Measurements from ENCODE around the gene KIAA1549.
"Not testable (repeated sequence)": the region's sequence is repeated elsewhere in the genome, so short reads cannot be mapped to it uniquely, and the experiment has no call there.

The KIAA1549 gene

DNA sequence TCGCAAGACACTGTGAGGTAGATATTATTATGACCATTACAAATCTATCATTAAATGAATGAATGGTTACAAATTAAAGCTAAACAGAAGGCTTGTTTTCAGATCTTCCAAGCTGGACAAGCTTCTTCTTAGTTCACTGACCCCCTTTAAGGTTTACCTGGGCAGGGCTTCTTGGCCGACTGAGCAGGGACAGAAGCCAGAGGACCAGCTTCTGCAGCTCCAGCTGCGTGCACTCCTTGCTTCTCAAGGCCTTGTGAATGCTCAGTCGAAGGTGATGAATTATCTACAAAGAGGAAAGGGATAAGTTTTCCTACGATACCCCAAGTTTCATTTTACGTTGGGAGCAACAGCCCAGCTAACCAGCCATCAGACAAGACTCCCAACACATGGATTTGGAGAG lies 45.4 kb upstream of the KIAA1549 start:
- TF ChIP-seq ZNF10 (tag by site-specific recombination; IDR thresholded peaks at IDR 0.05) (no peak), ZNF529 (tag by site-specific recombination; IDR thresholded peaks at IDR 0.05; ENCODE audit: insufficient replicate concordance) (no peak), ZNF514 (tag by site-specific recombination; IDR thresholded peaks at IDR 0.05) (no peak), KLF10 (tag by site-specific recombination; IDR thresholded peaks at IDR 0.05) (no peak), ZNF138 (tag by site-specific recombination; IDR thresholded peaks at IDR 0.05; ENCODE audit: borderline replicate concordance) (no peak), ZNF623 (tag by site-specific recombination; IDR thresholded peaks at IDR 0.05) (no peak), ZNF670 (tag by site-specific recombination; IDR thresholded peaks at IDR 0.05; ENCODE audit: low read depth) (no peak), ZNF785 (tag by site-specific recombination; IDR thresholded peaks at IDR 0.05) (no peak), ZNF549 (tag by site-specific recombination; IDR thresholded peaks at IDR 0.05) (no peak), BCL11B (tag by site-specific recombination; IDR thresholded peaks at IDR 0.05; ENCODE audit: low read depth) (no peak)
- TF ChIP-seq, protein P1, sequence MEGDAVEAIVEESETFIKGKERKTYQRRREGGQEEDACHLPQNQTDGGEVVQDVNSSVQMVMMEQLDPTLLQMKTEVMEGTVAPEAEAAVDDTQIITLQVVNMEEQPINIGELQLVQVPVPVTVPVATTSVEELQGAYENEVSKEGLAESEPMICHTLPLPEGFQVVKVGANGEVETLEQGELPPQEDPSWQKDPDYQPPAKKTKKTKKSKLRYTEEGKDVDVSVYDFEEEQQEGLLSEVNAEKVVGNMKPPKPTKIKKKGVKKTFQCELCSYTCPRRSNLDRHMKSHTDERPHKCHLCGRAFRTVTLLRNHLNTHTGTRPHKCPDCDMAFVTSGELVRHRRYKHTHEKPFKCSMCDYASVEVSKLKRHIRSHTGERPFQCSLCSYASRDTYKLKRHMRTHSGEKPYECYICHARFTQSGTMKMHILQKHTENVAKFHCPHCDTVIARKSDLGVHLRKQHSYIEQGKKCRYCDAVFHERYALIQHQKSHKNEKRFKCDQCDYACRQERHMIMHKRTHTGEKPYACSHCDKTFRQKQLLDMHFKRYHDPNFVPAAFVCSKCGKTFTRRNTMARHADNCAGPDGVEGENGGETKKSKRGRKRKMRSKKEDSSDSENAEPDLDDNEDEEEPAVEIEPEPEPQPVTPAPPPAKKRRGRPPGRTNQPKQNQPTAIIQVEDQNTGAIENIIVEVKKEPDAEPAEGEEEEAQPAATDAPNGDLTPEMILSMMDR (tag by site-specific recombination; IDR thresholded peaks at IDR 0.05), result no peak
- TF ChIP-seq, protein P2, sequence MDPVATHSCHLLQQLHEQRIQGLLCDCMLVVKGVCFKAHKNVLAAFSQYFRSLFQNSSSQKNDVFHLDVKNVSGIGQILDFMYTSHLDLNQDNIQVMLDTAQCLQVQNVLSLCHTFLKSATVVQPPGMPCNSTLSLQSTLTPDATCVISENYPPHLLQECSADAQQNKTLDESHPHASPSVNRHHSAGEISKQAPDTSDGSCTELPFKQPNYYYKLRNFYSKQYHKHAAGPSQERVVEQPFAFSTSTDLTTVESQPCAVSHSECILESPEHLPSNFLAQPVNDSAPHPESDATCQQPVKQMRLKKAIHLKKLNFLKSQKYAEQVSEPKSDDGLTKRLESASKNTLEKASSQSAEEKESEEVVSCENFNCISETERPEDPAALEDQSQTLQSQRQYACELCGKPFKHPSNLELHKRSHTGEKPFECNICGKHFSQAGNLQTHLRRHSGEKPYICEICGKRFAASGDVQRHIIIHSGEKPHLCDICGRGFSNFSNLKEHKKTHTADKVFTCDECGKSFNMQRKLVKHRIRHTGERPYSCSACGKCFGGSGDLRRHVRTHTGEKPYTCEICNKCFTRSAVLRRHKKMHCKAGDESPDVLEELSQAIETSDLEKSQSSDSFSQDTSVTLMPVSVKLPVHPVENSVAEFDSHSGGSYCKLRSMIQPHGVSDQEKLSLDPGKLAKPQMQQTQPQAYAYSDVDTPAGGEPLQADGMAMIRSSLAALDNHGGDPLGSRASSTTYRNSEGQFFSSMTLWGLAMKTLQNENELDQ (tag by site-specific recombination; IDR thresholded peaks at IDR 0.05; ENCODE audit: low read depth), result no peak
- TF ChIP-seq, protein P3, sequence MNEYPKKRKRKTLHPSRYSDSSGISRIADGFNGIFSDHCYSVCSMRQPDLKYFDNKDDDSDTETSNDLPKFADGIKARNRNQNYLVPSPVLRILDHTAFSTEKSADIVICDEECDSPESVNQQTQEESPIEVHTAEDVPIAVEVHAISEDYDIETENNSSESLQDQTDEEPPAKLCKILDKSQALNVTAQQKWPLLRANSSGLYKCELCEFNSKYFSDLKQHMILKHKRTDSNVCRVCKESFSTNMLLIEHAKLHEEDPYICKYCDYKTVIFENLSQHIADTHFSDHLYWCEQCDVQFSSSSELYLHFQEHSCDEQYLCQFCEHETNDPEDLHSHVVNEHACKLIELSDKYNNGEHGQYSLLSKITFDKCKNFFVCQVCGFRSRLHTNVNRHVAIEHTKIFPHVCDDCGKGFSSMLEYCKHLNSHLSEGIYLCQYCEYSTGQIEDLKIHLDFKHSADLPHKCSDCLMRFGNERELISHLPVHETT (tag by site-specific recombination; IDR thresholded peaks at IDR 0.05), result no peak
- TF ChIP-seq, protein P4, sequence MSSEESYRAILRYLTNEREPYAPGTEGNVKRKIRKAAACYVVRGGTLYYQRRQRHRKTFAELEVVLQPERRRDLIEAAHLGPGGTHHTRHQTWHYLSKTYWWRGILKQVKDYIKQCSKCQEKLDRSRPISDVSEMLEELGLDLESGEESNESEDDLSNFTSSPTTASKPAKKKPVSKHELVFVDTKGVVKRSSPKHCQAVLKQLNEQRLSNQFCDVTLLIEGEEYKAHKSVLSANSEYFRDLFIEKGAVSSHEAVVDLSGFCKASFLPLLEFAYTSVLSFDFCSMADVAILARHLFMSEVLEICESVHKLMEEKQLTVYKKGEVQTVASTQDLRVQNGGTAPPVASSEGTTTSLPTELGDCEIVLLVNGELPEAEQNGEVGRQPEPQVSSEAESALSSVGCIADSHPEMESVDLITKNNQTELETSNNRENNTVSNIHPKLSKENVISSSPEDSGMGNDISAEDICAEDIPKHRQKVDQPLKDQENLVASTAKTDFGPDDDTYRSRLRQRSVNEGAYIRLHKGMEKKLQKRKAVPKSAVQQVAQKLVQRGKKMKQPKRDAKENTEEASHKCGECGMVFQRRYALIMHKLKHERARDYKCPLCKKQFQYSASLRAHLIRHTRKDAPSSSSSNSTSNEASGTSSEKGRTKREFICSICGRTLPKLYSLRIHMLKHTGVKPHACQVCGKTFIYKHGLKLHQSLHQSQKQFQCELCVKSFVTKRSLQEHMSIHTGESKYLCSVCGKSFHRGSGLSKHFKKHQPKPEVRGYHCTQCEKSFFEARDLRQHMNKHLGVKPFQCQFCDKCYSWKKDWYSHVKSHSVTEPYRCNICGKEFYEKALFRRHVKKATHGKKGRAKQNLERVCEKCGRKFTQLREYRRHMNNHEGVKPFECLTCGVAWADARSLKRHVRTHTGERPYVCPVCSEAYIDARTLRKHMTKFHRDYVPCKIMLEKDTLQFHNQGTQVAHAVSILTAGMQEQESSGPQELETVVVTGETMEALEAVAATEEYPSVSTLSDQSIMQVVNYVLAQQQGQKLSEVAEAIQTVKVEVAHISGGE (tag by site-specific recombination; conservative IDR thresholded peaks at IDR 0.05; ENCODE audit: low read depth), result no peak
- Histone ChIP-seq H3K36me3 (ENCODE audit: control insufficient read depth in 2 of 2, insufficient read depth in 1 of 2, low read length in 2 of 2) (peaks cover 0 to 24% of the 10 kb centered on the region in 2 experiments; a peak in 1 of 3 replicates), H3K4me3 (ENCODE audit: low read depth, low read length) (no peak overlapping the region), H3K9me3 (ENCODE audit: control insufficient read depth, insufficient read depth, low read depth, low read length) (no peaks in the 10 kb centered on the region), H3K27ac (ENCODE audit: extremely low read depth, low read depth, low read length) (no peak overlapping the region), H3K4me1 (ENCODE audit: control insufficient read depth, insufficient read depth, low read length) (no peaks in the 10 kb centered on the region)
- CTCF ChIA-PET, result interaction anchor here (1.0 to 1.4 kb wide), 2 partner anchors 10 to 49 kb away, joined by 4 to 6 read pairs; no protein-coding TSS in a partner anchor
- POLR2A ChIA-PET, result no interaction called here

DNA sequence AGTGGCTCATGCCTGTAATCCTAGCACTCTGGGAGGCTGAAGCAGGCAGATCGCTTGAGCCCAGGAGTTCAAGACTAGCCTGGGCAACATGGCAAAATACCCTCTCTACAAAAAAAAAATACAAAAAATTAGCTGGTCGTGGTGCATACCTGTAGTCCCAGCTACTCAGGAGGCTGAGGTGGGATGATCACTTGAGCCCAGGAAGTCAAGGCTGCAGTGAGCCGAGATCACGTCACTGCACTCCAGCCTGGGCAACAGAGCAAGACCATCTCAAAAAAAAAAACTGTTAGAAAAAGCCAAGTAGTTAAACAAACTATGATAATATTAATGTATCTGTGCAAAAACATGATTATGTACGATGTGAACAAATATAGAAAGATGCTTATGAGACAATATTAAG lies 44.7 kb upstream of the KIAA1549 start:
- ChIA-PET POLR2A (interaction anchor here (0.6 kb wide), 1 partner anchor 108 kb away, joined by 3 read pairs; a partner anchor contains a TSS), CTCF (interaction anchor here (1.0 to 1.4 kb wide), 2 partner anchors 9 to 50 kb away, joined by 4 to 6 read pairs; no protein-coding TSS in a partner anchor)
- not testable (repeated sequence) for H3K4me3 ChIP-seq (ENCODE audit: low read depth, low read length); H3K27ac ChIP-seq (ENCODE audit: extremely low read depth, low read depth, low read length); H3K9me3 ChIP-seq (ENCODE audit: control insufficient read depth, insufficient read depth, low read depth, low read length); H3K4me1 ChIP-seq (ENCODE audit: control insufficient read depth, insufficient read depth, low read length)
- H3K36me3 ChIP-seq (ENCODE audit: control insufficient read depth in 2 of 2, insufficient read depth in 1 of 2, low read length in 2 of 2), result peaks cover 0 to 24% of the 10 kb centered on the region in 2 experiments; a peak in 1 of 3 replicates
